Cardiac fibroblast (primary cell): ENCODE results near the gene C4orf51.

Experiments used
- DNase-seq, 2 donors: peaks; one replicate each; pipeline versions ENCODE4 v3.0.0 to v3.0.0-alpha.2; 2010; ENCODE audit warnings: low read depth in 2 of 2
- H3K4me3 ChIP-seq, 2 donors: replicated peaks in 1 of 2; 1 replicate in 1 of 2; 2 replicates in 1 of 2; pipeline ENCODE4 v1.5.1; 2011; ENCODE audit warnings: low read depth in 2 of 2, low read length in 2 of 2, mild to moderate bottlenecking in 2 of 2, moderate library complexity in 1 of 2
- TF ChIP-seq, protein P1 (sequence below): IDR thresholded peaks from one replicate; pipeline ENCODE4 v1.5.1; 2011; ENCODE audit warnings: low read depth, mild to moderate bottlenecking, low read length, inconsistent platforms

The C4orf51 gene

DNA sequence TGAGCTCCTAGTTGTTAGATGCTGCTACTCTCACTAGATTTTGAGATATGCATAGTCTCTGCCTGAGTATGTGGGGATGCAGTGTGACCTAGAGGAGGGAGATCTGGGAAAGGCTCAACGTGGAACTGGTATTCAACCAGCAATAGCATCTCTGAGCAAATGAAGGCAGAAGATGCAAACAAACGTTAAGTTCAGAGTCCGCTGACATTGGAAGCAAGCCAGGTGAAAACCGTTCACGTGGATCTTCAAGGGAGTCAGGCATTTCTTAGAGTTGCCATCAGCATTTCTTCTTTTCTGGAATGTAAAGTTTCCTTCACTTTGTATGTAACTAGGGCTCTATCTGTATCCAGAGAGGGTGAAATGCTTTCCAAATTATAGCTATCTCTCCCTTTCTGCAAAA lies 59.9 kb downstream of the C4orf51 start:
- TF ChIP-seq, protein P1, sequence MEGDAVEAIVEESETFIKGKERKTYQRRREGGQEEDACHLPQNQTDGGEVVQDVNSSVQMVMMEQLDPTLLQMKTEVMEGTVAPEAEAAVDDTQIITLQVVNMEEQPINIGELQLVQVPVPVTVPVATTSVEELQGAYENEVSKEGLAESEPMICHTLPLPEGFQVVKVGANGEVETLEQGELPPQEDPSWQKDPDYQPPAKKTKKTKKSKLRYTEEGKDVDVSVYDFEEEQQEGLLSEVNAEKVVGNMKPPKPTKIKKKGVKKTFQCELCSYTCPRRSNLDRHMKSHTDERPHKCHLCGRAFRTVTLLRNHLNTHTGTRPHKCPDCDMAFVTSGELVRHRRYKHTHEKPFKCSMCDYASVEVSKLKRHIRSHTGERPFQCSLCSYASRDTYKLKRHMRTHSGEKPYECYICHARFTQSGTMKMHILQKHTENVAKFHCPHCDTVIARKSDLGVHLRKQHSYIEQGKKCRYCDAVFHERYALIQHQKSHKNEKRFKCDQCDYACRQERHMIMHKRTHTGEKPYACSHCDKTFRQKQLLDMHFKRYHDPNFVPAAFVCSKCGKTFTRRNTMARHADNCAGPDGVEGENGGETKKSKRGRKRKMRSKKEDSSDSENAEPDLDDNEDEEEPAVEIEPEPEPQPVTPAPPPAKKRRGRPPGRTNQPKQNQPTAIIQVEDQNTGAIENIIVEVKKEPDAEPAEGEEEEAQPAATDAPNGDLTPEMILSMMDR, result no peak
- H3K4me3 ChIP-seq, result no peak overlapping the region
- peak; percentile 21 to 45 for DNase-seq

DNA sequence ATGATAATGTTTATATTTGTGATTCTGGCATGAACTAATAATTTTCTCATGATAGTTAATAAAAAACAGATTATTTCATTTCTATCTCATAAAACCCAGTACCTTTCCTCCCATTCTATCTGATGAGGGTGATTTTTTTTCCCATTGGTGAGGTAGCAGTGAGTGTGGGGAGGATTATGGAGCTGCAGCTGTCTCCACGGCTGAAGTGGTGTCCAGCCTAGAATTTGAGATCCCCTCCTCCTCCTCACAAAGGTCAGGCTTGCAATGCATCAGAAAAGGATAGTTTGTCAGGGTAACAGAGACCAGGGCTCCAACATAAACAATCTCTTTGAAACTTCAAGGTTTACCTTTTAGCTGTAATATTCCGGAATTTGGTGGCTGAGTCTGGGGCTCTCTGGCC lies 60.9 kb downstream of the C4orf51 start:
- TF ChIP-seq, protein P1, result no peak
- H3K4me3 ChIP-seq, result no peak overlapping the region
- no peak for DNase-seq

DNA sequence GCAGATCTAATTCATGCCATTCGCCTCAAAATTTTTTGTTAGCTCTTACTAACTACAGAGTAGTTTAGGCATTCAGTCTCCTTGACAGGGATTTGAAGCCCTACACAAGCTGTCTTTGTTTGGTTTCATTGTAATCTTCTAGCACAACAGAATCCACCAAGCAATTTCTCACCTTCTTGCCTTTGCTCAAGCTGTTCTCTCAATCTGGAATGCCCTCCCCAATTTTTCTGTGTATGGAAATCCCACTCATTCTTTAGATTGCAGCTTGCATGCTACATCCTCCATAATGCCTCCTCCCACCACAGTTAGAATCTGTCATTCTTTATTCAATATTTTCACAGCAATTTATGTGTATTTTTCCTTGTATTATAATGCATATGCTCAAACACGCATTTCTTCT lies 63.7 kb downstream of the C4orf51 start:
- no peak overlapping the region for H3K4me3 ChIP-seq
- TF ChIP-seq, protein P1, result no peak
- DNase-seq, result no peak

DNA sequence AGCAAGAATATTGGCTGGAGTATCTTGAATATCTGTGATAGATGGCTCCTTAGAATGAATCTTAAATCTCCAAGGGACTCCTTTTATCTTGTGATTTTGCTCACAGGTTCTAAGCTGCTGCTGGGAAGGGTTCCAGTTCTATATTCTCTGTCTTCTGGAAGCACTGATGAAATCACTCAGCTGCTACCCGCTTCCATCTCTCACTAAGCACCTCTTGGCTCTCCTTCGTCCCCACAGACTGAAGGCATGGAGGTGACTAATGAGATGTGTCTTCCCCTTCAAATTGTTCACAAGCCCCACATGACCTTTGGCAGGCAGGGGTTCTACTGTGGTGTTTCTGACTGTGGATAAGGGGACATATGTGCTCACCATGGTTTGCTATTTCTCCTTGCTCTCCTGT lies 75.9 kb downstream of the C4orf51 start:
- TF ChIP-seq, protein P1, result no peak
- DNase-seq, result peak; percentile 9 to 48
- H3K4me3 ChIP-seq, result no peak overlapping the region

DNA sequence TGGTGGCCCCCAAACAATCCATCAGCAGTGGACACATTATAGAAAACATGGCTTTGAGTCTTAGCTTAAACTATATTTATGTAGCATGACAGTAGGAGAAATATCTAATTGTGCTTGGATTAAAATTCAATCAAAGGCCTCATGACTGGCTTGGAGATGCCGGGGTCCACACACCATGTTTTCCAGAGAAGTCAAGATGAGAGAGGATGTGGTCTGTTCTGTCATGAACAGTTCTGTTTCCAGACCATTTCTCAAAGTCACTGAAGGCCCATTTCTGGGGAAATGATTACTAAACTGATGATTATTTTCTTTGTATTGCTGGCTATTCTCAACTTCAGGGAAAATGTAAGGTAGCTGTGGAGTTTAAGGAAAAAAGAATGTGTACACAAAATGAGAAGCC lies 76.3 kb downstream of the C4orf51 start:
- TF ChIP-seq, protein P1, result no peak

DNA sequence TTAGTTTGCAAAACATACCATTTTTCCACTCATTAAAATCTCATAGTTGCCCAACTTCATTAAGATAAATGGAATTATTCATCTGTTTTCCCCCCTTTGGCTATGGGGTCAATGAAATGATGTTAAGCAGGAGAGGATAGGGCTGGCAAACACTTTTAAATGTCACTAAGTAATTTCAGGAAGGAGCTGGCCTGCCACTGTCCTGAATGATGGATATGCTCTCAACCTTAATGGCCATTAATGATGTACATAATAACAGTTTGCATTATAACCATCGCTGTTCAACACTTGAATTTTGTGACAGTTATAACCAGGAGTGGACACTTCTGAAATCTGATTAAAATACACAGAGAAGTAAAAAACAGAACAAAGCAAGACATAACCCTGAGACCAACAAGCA lies 77.2 kb downstream of the C4orf51 start:
- TF ChIP-seq, protein P1, result no peak
- no peak overlapping the region for H3K4me3 ChIP-seq
- DNase-seq, result no peak

More for the DNA sequence above, 76.3 kb downstream of the C4orf51 start:
- H3K4me3 ChIP-seq, result no peak overlapping the region
- no peak for DNase-seq

DNA sequence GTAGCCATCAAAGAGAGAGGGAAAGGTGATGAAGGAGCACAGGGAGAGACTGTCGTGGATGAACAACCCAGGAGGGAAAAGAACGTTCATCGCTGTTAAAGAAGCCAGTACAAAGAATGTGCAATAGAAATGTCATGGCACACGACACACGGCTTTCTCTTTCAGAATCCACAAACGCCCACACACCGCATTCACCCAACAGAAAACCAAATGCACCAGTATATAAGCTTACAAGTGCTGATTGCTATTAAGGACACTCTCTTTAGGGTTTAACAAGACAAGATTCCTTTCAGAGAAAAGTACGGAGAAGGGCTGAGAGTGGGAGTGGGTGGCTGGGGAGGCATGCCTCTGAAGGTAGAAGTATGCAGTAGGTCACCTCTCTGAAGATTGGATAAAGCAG lies 80.2 kb downstream of the C4orf51 start:
- TF ChIP-seq, protein P1, result no peak
- H3K4me3 ChIP-seq, result no peak overlapping the region
- no peak for DNase-seq
